ENCODE results near the gene CLN3. TPM values are rescaled to one million over a fixed set of nuclear protein-coding genes. Genes with fewer than 3 reads are reported as not detected.

Gene CLN3
- total and polyA plus RNA-seq, 2 of the 13 experiments (the other 11 are each of a cell fraction or from before 2014, with no cell fraction given) = 23.4 to 46.8 TPM

DNA sequence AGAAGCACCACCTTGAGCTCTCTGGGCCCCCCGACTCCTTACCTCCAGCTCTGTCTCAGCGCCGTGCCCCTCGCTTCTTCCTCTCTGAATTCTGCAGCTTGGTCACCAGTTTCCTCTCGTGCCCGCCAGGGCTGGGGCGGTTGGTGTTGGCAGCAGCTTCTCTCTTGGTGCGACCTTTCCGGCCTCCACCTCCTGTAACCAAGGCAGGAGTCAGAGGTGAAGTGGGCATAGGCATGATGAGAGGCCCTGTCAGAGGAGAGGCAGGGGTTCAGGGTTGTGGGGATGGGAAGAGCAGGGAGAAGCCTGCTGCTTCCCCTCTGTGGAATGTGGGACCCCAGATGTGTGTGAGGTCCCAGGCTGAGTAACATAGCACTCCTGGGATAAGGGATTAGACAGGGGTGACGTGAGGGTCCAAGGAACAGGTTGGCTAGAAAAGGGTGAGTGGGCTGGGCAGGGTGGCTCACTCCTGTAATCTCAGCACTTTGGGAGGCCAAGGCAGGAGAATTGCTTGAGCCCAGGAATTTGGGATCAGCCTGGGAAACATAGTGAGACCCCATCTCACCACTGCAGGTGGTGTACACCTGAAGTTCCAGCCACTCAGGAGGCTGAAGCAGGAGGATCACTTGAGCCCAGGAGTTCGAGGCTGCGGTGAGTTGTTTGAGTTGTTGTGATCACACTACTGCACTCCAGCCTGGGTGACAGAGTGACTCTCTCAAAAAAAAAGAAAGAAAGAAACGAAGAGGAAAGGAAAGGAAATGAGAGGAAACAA is 46.3 kb upstream of the CLN3 start (continued):
- TF ChIP-seq HES4 (CRISPR knock-in tag; IDR thresholded peaks at IDR 0.05; ENCODE audit: borderline replicate concordance) (no peak), CEBPZ (IDR thresholded peaks at IDR 0.05; ENCODE audit: low read length) (no peak), ZNF296 (CRISPR knock-in tag; conservative IDR thresholded peaks at IDR 0.05) (no peak), BATF2 (CRISPR knock-in tag; IDR thresholded peaks at IDR 0.05) (no peak), ZNF337 (CRISPR knock-in tag; IDR thresholded peaks at IDR 0.05; ENCODE audit: borderline replicate concordance, low read depth) (0 out of 2 replicates have a peak, but pooled peaks have one; percentile 44), ZNF605 (CRISPR knock-in tag; IDR thresholded peaks at IDR 0.05) (0 out of 2 replicates have a peak, but pooled peaks have one; percentile 16), FOXP1 (IDR thresholded peaks at IDR 0.05) (no peak), FOXP1 (CRISPR knock-in tag; IDR thresholded peaks at IDR 0.05) (no peak), ZNF773 (CRISPR knock-in tag; IDR thresholded peaks at IDR 0.05; ENCODE audit: borderline replicate concordance) (no peak), ZBTB3 (CRISPR knock-in tag; IDR thresholded peaks at IDR 0.05; ENCODE audit: borderline replicate concordance, low read depth) (no peak), RXRB (CRISPR knock-in tag; IDR thresholded peaks at IDR 0.05; ENCODE audit: borderline replicate concordance) (no peak), KDM2A (CRISPR knock-in tag; IDR thresholded peaks at IDR 0.05; ENCODE audit: borderline replicate concordance, low read depth) (no peak), CSRNP2 (CRISPR knock-in tag; conservative IDR thresholded peaks at IDR 0.05; ENCODE audit: low read depth) (no peak), ZNF557 (CRISPR knock-in tag; IDR thresholded peaks at IDR 0.05) (no peak), ZNF101 (CRISPR knock-in tag; IDR thresholded peaks at IDR 0.05; ENCODE audit: borderline replicate concordance, low read depth) (no peak), ZNF431 (CRISPR knock-in tag; IDR thresholded peaks at IDR 0.05; ENCODE audit: borderline replicate concordance, low read depth) (no peak)
- TF ChIP-seq, protein P1, sequence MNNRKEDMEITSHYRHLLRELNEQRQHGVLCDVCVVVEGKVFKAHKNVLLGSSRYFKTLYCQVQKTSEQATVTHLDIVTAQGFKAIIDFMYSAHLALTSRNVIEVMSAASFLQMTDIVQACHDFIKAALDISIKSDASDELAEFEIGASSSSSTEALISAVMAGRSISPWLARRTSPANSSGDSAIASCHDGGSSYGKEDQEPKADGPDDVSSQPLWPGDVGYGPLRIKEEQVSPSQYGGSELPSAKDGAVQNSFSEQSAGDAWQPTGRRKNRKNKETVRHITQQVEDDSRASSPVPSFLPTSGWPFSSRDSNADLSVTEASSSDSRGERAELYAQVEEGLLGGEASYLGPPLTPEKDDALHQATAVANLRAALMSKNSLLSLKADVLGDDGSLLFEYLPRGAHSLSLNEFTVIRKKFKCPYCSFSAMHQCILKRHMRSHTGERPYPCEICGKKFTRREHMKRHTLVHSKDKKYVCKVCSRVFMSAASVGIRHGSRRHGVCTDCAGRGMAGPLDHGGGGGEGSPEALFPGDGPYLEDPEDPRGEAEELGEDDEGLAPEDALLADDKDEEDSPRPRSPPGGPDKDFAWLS (CRISPR knock-in tag; IDR thresholded peaks at IDR 0.05; ENCODE audit: borderline replicate concordance) = no peak

Data from HepG2 (cell line).